Articular chondrocyte of knee joint (primary cell): ENCODE results near the gene C4orf54. TPM values are rescaled to one million over a fixed set of nuclear protein-coding genes. Genes with fewer than 3 reads are reported as not detected.

ENCODE experiments used
- total RNA-seq: library from RNA; depleted of rRNA; stranded (reverse); fragments of >200 nt; gene quantifications from 2 replicates; pipeline ENCODE4 v1.2.3, GENCODE V29; 2012

C4orf54 gene
- not detected in 2 replicates for total RNA-seq

GRCh38 chr4:99657798-99658197, at the start of gene C4orf54:
TSS of gene C4orf54 (minus strand) at chr4:99657828. CDS start at chr4:99654648, 3,180 bp downstream.

Other genes with a start within 250 kb of the C4orf54 start
- 0.22 TPM in 1 of 2 replicates, not detected in the other for gene ADH7, start 222.5 kb downstream of the C4orf54 start, total RNA-seq
- gene C4orf17, start 146.8 kb downstream of the C4orf54 start, total RNA-seq = not detected in 2 replicates
- gene TRMT10A, start 93.8 kb downstream of the C4orf54 start, total RNA-seq = 5.0 and 7.9 TPM in 2 replicates
- gene MTTP, start 83.0 kb downstream of the C4orf54 start, total RNA-seq = 0.22 and 0.26 TPM in 2 replicates
- not detected in 2 replicates for gene DAPP1, start 159.0 kb upstream of the C4orf54 start, total RNA-seq
- 55.3 and 68.9 TPM in 2 replicates for gene LAMTOR3, start 236.6 kb upstream of the C4orf54 start, total RNA-seq